Measurements from ENCODE around the gene SLC37A4. TPM values are rescaled to one million over a fixed set of nuclear protein-coding genes. Genes with fewer than 3 reads are reported as not detected.
A peak's percentile ranks its signal among the peaks of the same experiment; 100 is the strongest.

SLC37A4 gene
- total RNA-seq, 4 donors from 2014 or later: 29.7 to 72.9 (median 56.4) TPM

DNA sequence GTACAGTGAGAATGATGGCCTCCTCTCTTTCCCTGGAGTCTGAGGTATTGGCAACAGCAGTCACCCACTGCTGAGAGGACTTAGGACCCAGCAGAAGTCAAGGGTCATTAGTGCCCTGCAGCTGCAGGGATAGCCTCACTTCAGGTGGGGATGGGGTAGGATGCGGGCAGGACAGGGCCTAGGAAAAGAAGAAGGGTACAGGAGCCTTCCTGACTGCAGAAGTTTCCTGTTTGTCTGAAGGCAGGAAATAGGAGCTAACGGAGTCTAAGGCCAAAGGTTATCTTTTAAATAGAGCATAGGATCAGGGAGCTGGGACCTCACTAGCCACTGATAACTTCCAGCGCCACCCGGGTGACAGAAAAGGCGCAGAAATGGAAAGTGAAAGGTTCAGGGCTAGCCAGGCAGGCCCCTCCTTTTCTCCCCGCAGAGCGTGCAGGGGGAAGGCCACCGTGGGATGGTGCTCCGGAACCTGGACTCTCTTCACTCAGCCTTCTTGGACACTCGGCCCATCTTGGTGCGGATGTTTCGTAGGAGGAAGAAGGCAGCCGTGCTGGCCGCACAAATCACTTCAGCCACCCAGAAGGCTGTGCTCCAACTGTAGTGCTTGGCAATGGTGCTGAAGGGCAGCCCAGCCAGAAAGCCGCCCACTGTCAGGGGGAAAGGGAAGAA lies 6.1 kb downstream of the SLC37A4 start:
- H3K27ac ChIP-seq: peak overlapping the region; percentile 92 to 98 (median 94)
- H3K27me3 ChIP-seq: no peaks in the 10 kb centered on the region
- H3K9me3 ChIP-seq: no peaks in the 10 kb centered on the region
- ATAC-seq: no peak
- no peak for DNase-seq
- in situ Hi-C loops (cut with MboI; ENCODE audit: low sequenced_read_pairs in 4 of 4): no loop called here
- peaks cover 0 to 43% of the 10 kb centered on the region in 2 donors for H3K36me3 ChIP-seq
- TF ChIP-seq POLR2A (IDR thresholded peaks at IDR 0.05): no peak
- TF ChIP-seq, protein P1, sequence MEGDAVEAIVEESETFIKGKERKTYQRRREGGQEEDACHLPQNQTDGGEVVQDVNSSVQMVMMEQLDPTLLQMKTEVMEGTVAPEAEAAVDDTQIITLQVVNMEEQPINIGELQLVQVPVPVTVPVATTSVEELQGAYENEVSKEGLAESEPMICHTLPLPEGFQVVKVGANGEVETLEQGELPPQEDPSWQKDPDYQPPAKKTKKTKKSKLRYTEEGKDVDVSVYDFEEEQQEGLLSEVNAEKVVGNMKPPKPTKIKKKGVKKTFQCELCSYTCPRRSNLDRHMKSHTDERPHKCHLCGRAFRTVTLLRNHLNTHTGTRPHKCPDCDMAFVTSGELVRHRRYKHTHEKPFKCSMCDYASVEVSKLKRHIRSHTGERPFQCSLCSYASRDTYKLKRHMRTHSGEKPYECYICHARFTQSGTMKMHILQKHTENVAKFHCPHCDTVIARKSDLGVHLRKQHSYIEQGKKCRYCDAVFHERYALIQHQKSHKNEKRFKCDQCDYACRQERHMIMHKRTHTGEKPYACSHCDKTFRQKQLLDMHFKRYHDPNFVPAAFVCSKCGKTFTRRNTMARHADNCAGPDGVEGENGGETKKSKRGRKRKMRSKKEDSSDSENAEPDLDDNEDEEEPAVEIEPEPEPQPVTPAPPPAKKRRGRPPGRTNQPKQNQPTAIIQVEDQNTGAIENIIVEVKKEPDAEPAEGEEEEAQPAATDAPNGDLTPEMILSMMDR (IDR thresholded peaks at IDR 0.05 in 4 of 5, conservative IDR thresholded peaks at IDR 0.05 in 1 of 5): no peak
- intact Hi-C loops (cut with DNase I; ENCODE audit: low total_unique reads): no loop called here
- H3K4me3 ChIP-seq: peak overlapping the region in 1 of 4 donors; percentile 15
- H3K4me1 ChIP-seq: peaks cover 74 to 87% of the 10 kb centered on the region in 2 donors

DNA sequence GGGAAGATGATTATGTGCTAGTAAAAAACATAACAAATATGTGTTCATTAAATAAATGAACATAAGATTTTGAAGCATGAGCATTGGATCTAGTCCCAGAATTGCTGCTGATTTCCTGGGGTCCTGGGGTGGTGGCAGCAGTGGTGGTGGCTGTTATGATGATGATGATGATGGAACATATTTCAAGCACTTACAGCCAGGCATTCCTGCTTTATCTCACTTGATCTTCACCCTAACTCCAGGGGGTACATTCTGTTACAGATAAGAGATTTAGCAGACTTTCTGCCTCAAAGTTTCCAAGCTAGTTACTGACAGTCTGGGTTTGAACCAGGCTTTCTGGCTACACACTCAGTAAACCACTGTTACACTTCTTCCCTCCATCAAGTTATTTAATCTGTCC lies 6.9 kb downstream of the SLC37A4 start:
- in situ Hi-C loops (cut with MboI; ENCODE audit: low sequenced_read_pairs in 4 of 4): no loop called here
- ATAC-seq: no peak

DNA sequence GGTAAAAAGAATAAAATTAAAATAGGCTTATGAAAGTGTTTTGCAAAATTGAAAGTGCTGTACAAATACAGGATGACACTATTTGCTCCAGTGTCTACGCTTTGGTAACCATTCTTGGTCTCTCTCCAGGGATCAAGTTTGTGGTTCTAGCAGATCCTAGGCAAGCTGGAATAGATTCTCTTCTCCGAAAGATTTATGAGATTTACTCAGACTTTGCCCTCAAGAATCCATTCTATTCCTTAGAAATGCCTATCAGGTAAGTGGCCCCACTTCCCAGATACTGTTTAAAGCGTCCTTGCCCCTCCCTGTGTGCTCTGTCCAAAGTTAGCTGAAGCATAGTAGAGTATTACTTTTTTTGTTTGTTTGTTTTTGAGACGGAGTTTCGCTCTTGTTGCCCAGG lies 9.0 kb downstream of the SLC37A4 start:
- no peaks in the 10 kb centered on the region for H3K27me3 ChIP-seq
- peaks cover 55 to 71% of the 10 kb centered on the region in 2 donors for H3K4me1 ChIP-seq
- DNase-seq: no peak
- peak overlapping the region in 3 of 4 donors; percentile 6 to 98 (median 20) for H3K27ac ChIP-seq
- no peak overlapping the region for H3K4me3 ChIP-seq
- TF ChIP-seq, protein P1 (IDR thresholded peaks at IDR 0.05 in 4 of 5, conservative IDR thresholded peaks at IDR 0.05 in 1 of 5): no peak
- TF ChIP-seq POLR2A (IDR thresholded peaks at IDR 0.05): no peak
- no peak for ATAC-seq
- in situ Hi-C loops (cut with MboI; ENCODE audit: low sequenced_read_pairs in 4 of 4) (no loop called here), intact Hi-C loops (cut with DNase I; ENCODE audit: low total_unique reads) (no loop called here)
- H3K9me3 ChIP-seq: no peaks in the 10 kb centered on the region
- peaks cover 0 to 43% of the 10 kb centered on the region in 2 donors for H3K36me3 ChIP-seq

More for the DNA sequence above, 6.9 kb downstream of the SLC37A4 start:
- Histone ChIP-seq H3K27me3 (no peaks in the 10 kb centered on the region), H3K9me3 (no peaks in the 10 kb centered on the region), H3K27ac (peak overlapping the region; percentile 92 to 98 (median 94)), H3K36me3 (peaks cover 0 to 43% of the 10 kb centered on the region in 2 donors), H3K4me3 (no peak overlapping the region), H3K4me1 (peaks cover 68 to 83% of the 10 kb centered on the region in 2 donors)
- DNase-seq: no peak
- intact Hi-C loops (cut with DNase I; ENCODE audit: low total_unique reads): no loop called here
- no peak for TF ChIP-seq POLR2A (IDR thresholded peaks at IDR 0.05)
- TF ChIP-seq, protein P1 (IDR thresholded peaks at IDR 0.05 in 4 of 5, conservative IDR thresholded peaks at IDR 0.05 in 1 of 5): no peak

DNA sequence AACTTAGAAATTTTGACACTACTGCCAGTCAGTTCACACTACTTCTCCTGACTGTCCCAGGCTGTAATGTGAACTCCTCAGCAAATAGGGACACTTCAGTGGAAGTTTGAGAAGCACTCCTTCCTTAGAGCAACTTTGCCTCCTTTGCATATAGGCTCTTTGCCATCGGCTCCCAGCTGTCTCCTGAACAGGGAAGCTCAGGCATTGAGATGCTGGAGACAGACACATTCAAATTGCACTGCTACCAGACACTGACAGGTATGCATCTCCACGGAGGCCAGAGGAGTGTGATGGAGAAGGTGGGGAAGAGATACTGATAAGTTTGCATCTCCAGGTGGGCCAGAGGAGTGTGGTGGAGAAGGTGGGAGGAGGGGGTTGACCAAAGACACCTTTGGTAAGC lies 10.7 kb downstream of the SLC37A4 start:
- in situ Hi-C loops (cut with MboI; ENCODE audit: low sequenced_read_pairs in 4 of 4) (no loop called here), intact Hi-C loops (cut with DNase I; ENCODE audit: low total_unique reads) (loop anchor here (5.0 kb wide), 1 partner anchor 93 kb away; the partner anchor contains the start of gene BCL9L)
- H3K9me3 ChIP-seq: no peaks in the 10 kb centered on the region
- peak overlapping the region; percentile 95 to 98 (median 98) for H3K27ac ChIP-seq
- DNase-seq (no peak), ATAC-seq (no peak)
- H3K4me3 ChIP-seq: peak overlapping the region; percentile 70 to 99 (median 90)
- H3K27me3 ChIP-seq: no peaks in the 10 kb centered on the region
- TF ChIP-seq POLR2A (IDR thresholded peaks at IDR 0.05): no peak
- TF ChIP-seq, protein P1 (IDR thresholded peaks at IDR 0.05 in 4 of 5, conservative IDR thresholded peaks at IDR 0.05 in 1 of 5): no peak
- peaks cover 0 to 51% of the 10 kb centered on the region in 2 donors for H3K36me3 ChIP-seq
- H3K4me1 ChIP-seq: peaks cover 53 to 67% of the 10 kb centered on the region in 2 donors

Measured in gastrocnemius medialis (tissue), 4 donors.